ENCODE results near the gene LTF.

DNA sequence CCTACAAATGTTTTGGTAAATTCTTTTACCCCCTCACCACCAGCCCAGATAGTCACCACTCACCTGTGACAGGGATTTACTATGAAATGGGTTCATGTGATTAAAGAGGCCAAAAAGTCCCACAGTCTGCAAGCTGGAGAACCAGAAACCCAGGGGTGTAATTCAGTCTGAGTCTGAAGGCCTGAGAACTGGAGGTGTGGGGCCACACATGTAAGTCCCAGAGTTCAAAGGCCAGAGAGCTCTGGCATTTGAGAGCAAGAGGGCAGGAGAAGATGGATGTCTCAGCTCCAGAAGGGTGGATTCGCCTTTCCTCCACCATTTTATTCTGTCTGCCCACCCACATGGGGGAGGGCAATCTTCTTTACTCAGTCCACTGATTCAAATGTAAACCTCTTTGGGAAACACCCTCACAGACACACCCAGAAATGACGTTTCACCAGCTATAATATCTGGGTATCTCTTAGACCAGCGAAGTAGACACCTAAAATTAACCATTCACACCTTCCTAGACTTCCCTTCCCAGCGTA lies 45.0 kb upstream of the LTF start:
- TF ChIP-seq CTCF (IDR thresholded peaks at IDR 0.05; ENCODE audit: poor library complexity, severe bottlenecking), result no peak
- no peak for TF ChIP-seq SMC3 (conservative IDR thresholded peaks at IDR 0.05; ENCODE audit: poor library complexity)
- no peak for TF ChIP-seq RAD21 (conservative IDR thresholded peaks at IDR 0.05)
- TF ChIP-seq, protein P1, sequence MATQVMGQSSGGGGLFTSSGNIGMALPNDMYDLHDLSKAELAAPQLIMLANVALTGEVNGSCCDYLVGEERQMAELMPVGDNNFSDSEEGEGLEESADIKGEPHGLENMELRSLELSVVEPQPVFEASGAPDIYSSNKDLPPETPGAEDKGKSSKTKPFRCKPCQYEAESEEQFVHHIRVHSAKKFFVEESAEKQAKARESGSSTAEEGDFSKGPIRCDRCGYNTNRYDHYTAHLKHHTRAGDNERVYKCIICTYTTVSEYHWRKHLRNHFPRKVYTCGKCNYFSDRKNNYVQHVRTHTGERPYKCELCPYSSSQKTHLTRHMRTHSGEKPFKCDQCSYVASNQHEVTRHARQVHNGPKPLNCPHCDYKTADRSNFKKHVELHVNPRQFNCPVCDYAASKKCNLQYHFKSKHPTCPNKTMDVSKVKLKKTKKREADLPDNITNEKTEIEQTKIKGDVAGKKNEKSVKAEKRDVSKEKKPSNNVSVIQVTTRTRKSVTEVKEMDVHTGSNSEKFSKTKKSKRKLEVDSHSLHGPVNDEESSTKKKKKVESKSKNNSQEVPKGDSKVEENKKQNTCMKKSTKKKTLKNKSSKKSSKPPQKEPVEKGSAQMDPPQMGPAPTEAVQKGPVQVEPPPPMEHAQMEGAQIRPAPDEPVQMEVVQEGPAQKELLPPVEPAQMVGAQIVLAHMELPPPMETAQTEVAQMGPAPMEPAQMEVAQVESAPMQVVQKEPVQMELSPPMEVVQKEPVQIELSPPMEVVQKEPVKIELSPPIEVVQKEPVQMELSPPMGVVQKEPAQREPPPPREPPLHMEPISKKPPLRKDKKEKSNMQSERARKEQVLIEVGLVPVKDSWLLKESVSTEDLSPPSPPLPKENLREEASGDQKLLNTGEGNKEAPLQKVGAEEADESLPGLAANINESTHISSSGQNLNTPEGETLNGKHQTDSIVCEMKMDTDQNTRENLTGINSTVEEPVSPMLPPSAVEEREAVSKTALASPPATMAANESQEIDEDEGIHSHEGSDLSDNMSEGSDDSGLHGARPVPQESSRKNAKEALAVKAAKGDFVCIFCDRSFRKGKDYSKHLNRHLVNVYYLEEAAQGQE (IDR thresholded peaks at IDR 0.05; ENCODE audit: borderline replicate concordance), result no peak
- TF ChIP-seq EP300 (conservative IDR thresholded peaks at IDR 0.05; ENCODE audit: poor library complexity, severe bottlenecking), result no peak
- TF ChIP-seq POLR2AphosphoS5 (IDR thresholded peaks at IDR 0.05), result no peak
- TF ChIP-seq EZH2 (IDR thresholded peaks at IDR 0.05; ENCODE audit: borderline replicate concordance, insufficient read depth, low read length, poor library complexity, severe bottlenecking), result no peak
- no peak for TF ChIP-seq TAF1 (IDR thresholded peaks at IDR 0.05; ENCODE audit: low read depth)
